DOHH2 (cell line): ENCODE measurements around the gene MAST3.

Source experiments
- CTCF ChIP-seq: fragments of 200-600 bp; sonication (generic); IDR thresholded peaks from one replicate; pipeline ENCODE4 v1.5.1; 2014; ENCODE audit warnings: antibody characterized with exemption, mild to moderate bottlenecking, low read depth, low read length; ENCODE audit not compliant: poor library complexity, severe bottlenecking
- EZH2phosphoT487 ChIP-seq: fragments of 200-600 bp; sonication (generic); IDR thresholded peaks from 2 replicates; pipeline ENCODE4 v1.6.1; 2017; ENCODE audit warnings: borderline replicate concordance, mild to moderate bottlenecking, antibody characterized with exemption, low read length, moderate library complexity, mixed read lengths

GRCh38 chr19:18070181-18070580 lies 27.4 kb upstream of the MAST3 start:
- TF ChIP-seq CTCF (no peak), EZH2phosphoT487 (no peak)
